NCI-H1417 treated with DMSO at 0.1 percent for 48 hours (cell line): ENCODE measurements around the gene SURF1.
A peak's percentile ranks its signal among the peaks of the same experiment; 100 is the strongest.
"Not testable (repeated sequence)": the region's sequence is repeated elsewhere in the genome, so short reads cannot be mapped to it uniquely, and the experiment has no call there.

Experiments
- DNase-seq: peaks from one replicate; lab custom pipeline; 2025; lab: John Stamatoyannopoulos, UW

SURF1 gene

GRCh38 chr9:133383438-133383837 lies 27.2 kb upstream of the SURF1 start:
- DNase-seq = no peak

DNA sequence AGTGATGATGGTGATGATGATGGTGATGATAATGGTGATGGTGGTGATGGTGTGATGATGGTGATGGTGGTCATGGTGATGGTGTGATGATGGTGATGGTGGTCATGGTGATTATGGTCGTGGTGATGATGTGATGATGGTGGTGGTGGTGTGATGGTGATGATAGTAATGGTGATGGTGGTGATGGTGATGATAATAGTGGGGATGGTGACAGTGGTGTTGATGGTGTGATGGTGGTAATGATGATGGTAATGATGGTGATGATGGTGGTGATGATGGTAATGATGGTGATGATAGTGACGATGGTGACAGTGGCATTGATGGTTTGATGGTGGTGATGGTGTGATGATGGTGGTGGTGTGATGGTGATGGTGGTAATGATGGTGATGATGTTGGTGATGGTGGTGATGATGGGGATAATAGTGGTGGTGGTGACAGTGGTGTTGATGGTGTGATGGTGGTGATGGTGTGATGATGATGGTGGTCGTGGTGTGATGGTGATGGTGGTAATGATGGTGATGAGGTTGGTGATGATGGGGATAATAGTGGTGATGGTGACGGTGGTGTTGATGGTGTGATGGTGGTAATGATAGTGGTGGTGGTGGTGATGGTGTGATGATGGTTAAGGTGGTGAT lies 26.3 kb upstream of the SURF1 start:
- no peak for DNase-seq

DNA sequence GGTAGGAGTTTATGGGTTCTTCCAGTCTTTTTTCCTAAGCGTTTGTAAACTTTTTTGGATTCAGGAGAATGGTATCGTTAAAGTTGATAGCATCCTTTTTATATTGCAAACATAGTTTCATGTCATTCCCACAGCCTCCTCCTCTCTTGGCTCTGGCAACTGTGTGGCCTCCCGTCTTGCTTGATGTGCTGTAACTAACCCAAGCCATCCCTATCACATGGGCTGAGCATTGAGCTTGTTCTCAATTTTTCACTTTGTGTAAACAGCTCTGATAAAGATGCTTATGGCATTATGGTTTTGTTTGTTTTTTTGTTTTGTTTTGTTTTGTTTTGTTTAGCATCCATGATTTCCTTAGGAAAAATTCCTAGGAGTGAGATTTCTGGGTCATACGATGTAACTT lies 24.4 kb upstream of the SURF1 start:
- no peak for DNase-seq

- no peak for DNase-seq
Observed at GRCh38 chr9:133379153-133380086, 23.1 kb upstream of the SURF1 start.

DNA sequence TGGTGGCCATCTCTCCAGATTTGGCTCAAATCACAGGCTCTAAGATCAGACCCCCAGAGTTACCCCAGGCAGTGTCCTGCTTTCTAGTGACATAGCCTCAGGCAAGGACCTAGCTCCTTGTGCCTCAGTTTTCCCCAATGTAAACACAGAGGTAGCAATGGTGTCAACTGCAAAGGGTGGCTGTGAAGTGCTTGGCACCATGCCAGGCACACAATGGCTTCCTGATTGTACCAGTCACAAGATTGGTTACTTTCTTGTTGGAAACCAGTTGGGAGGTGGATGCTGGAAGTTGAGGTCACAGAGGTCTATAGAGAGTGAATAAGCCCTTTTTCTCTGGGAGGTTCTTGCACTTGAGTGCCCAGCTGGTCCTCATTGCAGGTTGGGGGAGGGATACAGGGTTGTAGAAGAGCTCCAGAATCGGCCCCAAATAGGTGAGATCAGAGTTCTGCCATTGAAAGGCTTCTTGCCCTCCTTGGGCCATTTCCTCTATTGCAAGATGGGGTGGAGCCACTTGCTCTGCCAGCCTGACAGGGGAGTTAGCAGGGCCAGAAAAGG lies 22.2 kb upstream of the SURF1 start:
- no peak for DNase-seq

DNA sequence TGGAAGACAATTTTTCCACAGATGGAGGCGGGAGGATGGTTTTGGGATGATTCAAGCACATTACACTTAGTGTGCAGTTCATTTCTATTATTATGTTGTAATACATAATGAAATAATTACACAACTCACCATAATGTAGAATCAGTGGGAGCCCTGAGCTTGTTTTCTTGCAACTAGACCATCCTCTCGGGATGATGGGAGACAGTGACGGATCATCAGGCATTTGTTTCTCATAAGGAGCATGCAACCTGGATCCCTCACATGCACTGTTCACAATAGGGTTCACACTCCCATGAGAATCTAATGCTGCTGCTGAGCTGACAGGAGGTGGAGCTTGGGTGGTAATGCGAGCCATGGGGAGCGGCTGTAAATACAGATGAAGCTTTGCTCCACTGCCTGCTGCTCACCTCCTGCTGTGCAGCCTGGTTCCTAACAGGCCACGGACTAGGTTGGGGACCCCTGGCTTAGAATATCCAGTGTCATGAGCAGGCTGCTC lies 21.5 kb upstream of the SURF1 start:
- DNase-seq = no peak

GRCh38 chr9:133377280-133377679 lies 21.0 kb upstream of the SURF1 start:
- DNase-seq = not testable (repeated sequence)

DNA sequence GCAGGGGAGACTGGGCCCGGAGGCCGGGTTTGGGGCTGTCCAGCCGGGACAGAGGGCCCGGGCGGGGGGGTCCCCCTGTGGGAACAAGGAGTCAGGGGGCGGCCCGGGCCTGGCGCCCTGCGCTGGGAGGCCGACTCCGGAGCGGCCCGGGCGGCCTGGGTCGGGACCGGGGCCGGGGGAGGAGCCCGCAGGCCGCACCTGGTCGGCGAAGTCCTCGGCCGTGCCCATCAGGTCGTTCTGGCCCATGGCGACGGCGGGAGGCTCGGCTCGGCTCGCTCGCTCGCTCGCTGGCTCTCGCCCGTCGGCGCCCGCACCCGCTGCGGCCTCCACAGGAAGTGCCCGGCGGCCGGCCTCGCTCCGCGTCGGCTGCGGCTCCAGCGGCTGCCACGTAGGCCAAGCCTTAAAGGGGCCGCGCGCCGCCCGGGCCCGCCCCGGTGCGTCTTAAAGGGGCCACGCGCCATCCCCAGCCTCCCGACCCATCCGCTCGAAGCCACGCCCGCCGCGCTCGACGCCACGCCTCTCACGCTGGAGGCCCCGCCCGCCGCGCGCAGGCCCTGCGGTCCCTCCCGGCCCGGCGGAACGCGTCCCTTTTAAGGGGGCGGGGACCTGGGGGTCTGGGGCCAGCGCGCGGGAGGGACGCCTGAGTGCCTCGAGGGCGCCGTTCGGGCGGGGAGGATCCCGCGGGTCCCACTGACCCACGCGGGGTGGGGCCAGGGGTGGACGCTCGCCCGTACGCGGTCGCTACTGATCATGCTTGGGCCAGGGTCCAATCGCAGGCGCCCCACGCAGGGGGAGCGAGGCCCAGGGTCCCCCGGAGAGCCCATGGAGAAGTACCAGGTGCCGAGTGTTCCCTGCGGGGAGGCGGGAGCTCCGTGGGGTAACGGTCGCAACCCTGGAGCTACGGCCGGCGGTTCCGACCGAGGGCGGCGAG lies 19.7 kb upstream of the SURF1 start, which contains the start of the genes STKLD1 and SURF4:
Gene STKLD1 (plus strand): TSS at position 643 of the 931 bp plus-strand sequence. CDS start 108 bp downstream, at position 751.
Gene SURF4 (minus strand): TSS at position 337 of the 931 bp plus-strand sequence. CDS start 91 bp downstream, at position 246.
- DNase-seq = peak; percentile 88

DNA sequence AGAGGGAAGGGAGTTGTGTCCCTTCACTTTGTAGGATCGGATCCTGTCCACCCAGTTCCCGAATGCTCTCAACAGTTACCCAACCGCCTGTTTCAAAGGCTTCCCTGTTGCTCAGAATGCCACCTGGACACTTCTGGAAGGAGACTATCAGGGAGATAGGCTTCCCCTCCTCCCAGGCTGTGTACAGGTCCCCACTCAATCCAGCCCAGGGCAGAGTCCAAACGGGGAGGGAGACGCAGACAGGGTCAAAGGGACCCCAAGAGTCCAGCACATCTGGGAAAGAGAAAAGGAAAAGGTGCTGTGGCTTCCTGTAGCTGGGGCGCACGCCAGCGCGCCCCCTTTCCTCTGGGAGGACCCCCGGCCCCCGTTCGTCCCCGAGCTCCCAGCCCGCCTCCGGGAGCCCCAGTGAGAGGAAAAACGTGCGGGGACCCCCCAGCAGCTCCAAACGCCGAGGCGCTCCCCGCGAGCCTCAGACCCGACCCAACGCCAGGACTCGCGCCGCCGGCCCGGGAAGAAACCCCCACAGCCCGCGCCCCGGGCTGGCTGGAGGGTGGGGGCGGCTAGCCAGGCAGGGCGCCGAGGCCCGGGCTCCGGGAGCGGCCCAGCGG lies 18.9 kb upstream of the SURF1 start:
- no peak for DNase-seq

- no peak for DNase-seq
Observed at GRCh38 chr9:133374612-133375115, 18.4 kb upstream of the SURF1 start.

DNA sequence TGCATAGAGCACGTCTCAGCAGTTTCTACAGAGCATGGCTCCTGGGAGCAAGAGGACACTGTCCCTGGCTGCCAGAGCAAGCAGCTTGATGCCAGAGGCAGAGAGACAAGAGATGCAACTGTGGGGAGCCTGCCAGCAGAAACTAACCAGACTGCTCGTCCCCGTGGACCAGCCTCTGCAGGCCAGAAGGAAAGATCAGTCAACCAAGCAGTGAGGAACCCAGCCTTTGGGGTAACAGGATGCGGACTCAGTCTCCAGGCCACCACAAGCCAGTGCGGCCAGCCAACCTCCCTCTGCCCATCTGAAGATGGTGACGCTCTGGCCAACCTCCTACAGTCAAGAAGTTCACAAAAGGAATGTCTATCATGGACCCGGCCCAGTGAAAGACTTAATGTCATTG lies 15.9 kb upstream of the SURF1 start:
- DNase-seq = no peak

GRCh38 chr9:133371261-133371711 lies 15.0 kb upstream of the SURF1 start:
- no peak for DNase-seq

GRCh38 chr9:133370685-133371084 lies 14.4 kb upstream of the SURF1 start:
- DNase-seq = no peak

DNA sequence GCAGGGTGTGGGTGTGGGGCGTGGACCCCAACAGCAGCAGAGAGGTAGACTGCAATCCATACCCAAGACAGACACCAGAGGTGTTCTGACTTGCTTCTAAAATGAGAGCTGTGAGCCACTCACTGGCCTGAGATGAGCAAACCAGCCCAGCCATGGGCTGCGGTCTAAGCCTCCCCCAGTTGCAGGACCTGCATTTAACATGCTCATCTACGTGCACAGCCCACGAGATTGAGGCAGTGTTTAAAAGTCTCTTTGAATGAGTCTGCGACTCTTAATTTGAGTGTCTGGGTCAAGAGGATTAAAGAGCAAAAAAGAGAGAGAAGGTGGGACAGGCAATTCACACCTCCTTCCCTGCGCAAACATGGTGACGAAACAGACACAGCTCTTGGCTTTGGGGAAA lies 13.6 kb upstream of the SURF1 start:
- DNase-seq = no peak

- no peak for DNase-seq
Observed at GRCh38 chr9:133369422-133369821, 13.1 kb upstream of the SURF1 start.

DNA sequence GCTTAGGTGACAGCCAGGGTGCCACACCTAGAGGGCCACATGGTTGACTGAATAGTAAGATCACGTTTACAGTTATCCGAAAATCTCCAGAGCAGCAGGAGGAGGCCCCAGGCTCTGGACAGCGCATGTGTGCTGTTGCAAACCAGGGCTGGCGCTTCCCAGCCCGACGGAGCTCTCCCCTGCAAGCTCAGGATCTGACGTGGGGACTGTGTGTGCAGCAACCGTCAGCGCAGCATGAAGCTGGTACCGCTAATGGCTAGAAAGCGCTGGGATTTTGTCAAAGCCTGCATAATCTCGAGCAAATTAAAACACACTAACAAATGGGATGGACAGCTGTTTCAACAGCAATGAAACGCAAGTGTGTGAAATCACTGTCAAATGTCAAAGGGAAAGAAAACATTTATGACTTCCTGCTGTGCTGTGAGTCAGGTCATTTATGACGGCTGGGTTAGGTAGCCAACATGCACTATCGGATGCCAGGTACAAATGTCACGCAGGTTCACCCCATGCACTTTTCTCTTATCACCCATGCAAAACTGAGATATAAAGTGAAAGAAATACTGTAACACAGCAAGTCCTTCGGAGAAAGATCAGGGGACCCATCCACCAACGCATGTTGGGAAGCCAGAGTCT lies 12.1 kb upstream of the SURF1 start:
- DNase-seq = peak; percentile 66

DNA sequence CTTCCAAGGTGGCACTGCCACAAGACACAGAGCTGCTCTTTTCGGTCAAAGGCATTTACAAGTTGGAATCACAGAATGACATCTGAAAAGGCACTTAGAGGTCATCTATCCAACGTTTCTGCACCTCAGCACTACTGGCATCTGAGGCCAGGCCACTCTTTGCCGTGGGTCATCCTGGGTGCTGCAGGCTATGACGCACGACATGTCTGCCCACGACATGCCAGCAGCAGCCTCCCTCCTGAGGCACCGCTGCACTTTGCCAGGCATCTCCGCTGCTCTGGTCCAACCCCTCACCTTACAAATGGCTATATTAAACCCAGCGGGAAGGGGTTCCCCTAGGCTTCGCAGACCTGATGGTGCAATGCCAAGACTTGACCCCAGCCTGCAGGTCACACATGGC lies 11.5 kb upstream of the SURF1 start:
- DNase-seq = no peak

DNA sequence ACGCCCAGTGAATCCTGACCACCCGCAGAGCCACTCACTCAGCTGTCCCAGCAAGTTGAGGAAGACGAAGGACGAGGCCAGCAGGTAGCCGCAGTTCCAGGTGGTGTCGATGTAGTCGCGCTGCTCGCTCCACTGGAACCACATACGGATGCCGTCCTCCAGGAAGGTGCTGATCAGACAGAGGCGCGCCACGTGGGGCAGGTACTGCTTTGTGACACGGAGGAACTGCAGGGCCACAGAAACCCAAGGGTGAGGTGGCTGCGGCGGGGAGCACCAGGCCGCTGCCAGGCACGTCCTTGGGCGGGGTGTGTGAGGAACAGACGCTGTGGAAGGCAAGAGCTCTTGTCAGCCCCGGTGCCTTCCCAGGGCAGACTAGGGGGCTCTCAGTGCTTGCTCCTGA lies 10.9 kb upstream of the SURF1 start:
- no peak for DNase-seq

- DNase-seq = no peak
Observed at GRCh38 chr9:133366435-133366834, 10.1 kb upstream of the SURF1 start.

- DNase-seq = no peak
Observed at GRCh38 chr9:133362359-133363044, 6.2 kb upstream of the SURF1 start.
